GM19193 (cell line): ENCODE measurements around the gene ZNF331.

Experiments
- POLR2A ChIP-seq: IDR thresholded peaks from 4 replicates; pipeline ENCODE4 v1.6.1; 2011; ENCODE audit not compliant: insufficient read depth, insufficient read length; ENCODE audit errors: extremely low read depth

Gene ZNF331

GRCh38 chr19:53537521-53538377, at the start of gene ZNF331:
Gene ZNF331 (plus strand): TSS chr19:53538145. CDS start chr19:53569377, 31,232 bp downstream.
- TF ChIP-seq POLR2A: peak; percentile 65

GRCh38 chr19:53492153-53492552, 45.8 kb upstream of the ZNF331 start:
- no peak for TF ChIP-seq POLR2A

- no peak for TF ChIP-seq POLR2A
Measured at GRCh38 chr19:53504885-53505284, 33.1 kb upstream of the ZNF331 start.

GRCh38 chr19:53506728-53507127, 31.2 kb upstream of the ZNF331 start:
- no peak for TF ChIP-seq POLR2A

- no peak for TF ChIP-seq POLR2A
Measured at GRCh38 chr19:53507523-53508442, 30.2 kb upstream of the ZNF331 start.

GRCh38 chr19:53509443-53509842, 28.5 kb upstream of the ZNF331 start:
- no peak for TF ChIP-seq POLR2A

GRCh38 chr19:53509845-53510244, 28.1 kb upstream of the ZNF331 start:
- TF ChIP-seq POLR2A: no peak

GRCh38 chr19:53511357-53511756, 26.6 kb upstream of the ZNF331 start:
- no peak for TF ChIP-seq POLR2A

GRCh38 chr19:53511933-53512374, 26.0 kb upstream of the ZNF331 start:
- no peak for TF ChIP-seq POLR2A

GRCh38 chr19:53517114-53517741, 20.7 kb upstream of the ZNF331 start:
- TF ChIP-seq POLR2A: no peak

- TF ChIP-seq POLR2A: no peak
Measured at GRCh38 chr19:53518121-53518520, 19.8 kb upstream of the ZNF331 start.

- TF ChIP-seq POLR2A: no peak
Measured at GRCh38 chr19:53518716-53519115, 19.2 kb upstream of the ZNF331 start.

- no peak for TF ChIP-seq POLR2A
Measured at GRCh38 chr19:53519446-53519845, 18.5 kb upstream of the ZNF331 start.

GRCh38 chr19:53520163-53520546, 17.8 kb upstream of the ZNF331 start:
- no peak for TF ChIP-seq POLR2A
